Measurements from ENCODE around the gene CLN5. TPM values are rescaled to one million over a fixed set of nuclear protein-coding genes. Genes with fewer than 3 reads are reported as not detected.

CLN5 gene
- total and polyA plus RNA-seq, 2 of the 13 experiments (the other 11 are each of a cell fraction or from before 2014, with no cell fraction given), result 10.1 to 13.7 TPM

- TF ChIP-seq, protein P1, sequence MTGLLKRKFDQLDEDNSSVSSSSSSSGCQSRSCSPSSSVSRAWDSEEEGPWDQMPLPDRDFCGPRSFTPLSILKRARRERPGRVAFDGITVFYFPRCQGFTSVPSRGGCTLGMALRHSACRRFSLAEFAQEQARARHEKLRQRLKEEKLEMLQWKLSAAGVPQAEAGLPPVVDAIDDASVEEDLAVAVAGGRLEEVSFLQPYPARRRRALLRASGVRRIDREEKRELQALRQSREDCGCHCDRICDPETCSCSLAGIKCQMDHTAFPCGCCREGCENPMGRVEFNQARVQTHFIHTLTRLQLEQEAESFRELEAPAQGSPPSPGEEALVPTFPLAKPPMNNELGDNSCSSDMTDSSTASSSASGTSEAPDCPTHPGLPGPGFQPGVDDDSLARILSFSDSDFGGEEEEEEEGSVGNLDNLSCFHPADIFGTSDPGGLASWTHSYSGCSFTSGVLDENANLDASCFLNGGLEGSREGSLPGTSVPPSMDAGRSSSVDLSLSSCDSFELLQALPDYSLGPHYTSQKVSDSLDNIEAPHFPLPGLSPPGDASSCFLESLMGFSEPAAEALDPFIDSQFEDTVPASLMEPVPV (CRISPR knock-in tag; IDR thresholded peaks at IDR 0.05), result peak; percentile 39; the same call in 1 of the 2 replicates
- TF ChIP-seq PRMT3 (CRISPR knock-in tag; IDR thresholded peaks at IDR 0.05; ENCODE audit: borderline replicate concordance, low read depth), result peak; percentile 14; the same call in 1 of the 2 replicates
- TF ChIP-seq ZNF781 (CRISPR knock-in tag; IDR thresholded peaks at IDR 0.05; ENCODE audit: borderline replicate concordance, not compliant biosample characterization), result no peak
- TF ChIP-seq, protein P2, sequence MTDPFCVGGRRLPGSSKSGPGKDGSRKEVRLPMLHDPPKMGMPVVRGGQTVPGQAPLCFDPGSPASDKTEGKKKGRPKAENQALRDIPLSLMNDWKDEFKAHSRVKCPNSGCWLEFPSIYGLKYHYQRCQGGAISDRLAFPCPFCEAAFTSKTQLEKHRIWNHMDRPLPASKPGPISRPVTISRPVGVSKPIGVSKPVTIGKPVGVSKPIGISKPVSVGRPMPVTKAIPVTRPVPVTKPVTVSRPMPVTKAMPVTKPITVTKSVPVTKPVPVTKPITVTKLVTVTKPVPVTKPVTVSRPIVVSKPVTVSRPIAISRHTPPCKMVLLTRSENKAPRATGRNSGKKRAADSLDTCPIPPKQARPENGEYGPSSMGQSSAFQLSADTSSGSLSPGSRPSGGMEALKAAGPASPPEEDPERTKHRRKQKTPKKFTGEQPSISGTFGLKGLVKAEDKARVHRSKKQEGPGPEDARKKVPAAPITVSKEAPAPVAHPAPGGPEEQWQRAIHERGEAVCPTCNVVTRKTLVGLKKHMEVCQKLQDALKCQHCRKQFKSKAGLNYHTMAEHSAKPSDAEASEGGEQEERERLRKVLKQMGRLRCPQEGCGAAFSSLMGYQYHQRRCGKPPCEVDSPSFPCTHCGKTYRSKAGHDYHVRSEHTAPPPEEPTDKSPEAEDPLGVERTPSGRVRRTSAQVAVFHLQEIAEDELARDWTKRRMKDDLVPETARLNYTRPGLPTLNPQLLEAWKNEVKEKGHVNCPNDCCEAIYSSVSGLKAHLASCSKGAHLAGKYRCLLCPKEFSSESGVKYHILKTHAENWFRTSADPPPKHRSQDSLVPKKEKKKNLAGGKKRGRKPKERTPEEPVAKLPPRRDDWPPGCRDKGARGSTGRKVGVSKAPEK (CRISPR knock-in tag; IDR thresholded peaks at IDR 0.05; ENCODE audit: borderline replicate concordance), result 0 out of 2 replicates have a peak, but pooled peaks have one; percentile 54
- no peak for TF ChIP-seq ZGPAT (CRISPR knock-in tag; IDR thresholded peaks at IDR 0.05)
- 0 out of 2 replicates have a peak, but pooled peaks have one; percentile 36 for TF ChIP-seq ZNF337 (CRISPR knock-in tag; IDR thresholded peaks at IDR 0.05; ENCODE audit: borderline replicate concordance, low read depth)
- TF ChIP-seq ZNF768 (CRISPR knock-in tag; IDR thresholded peaks at IDR 0.05), result 0 out of 2 replicates have a peak, but pooled peaks have one; percentile 28
- peak; percentile 73 for TF ChIP-seq SAP130 (CRISPR knock-in tag; IDR thresholded peaks at IDR 0.05; ENCODE audit: low read depth)
- TF ChIP-seq MNT (IDR thresholded peaks at IDR 0.05), result peak; percentile 30; the same call in 1 of the 2 replicates
- TF ChIP-seq RBFOX2 (IDR thresholded peaks at IDR 0.05; ENCODE audit: low read depth, low read length), result peak; percentile 12; the same call in 1 of the 2 replicates
- TF ChIP-seq ZNF713 (CRISPR knock-in tag; IDR thresholded peaks at IDR 0.05), result 0 out of 2 replicates have a peak, but pooled peaks have one; percentile 45
- 0 out of 2 replicates have a peak, but pooled peaks have one; percentile 40 for TF ChIP-seq KDM3A (CRISPR knock-in tag; IDR thresholded peaks at IDR 0.05; ENCODE audit: low read depth)
- peak; percentile 65; the same call in 1 of the 2 replicates for TF ChIP-seq UBTF (CRISPR knock-in tag; IDR thresholded peaks at IDR 0.05)
- TF ChIP-seq SIX4 (CRISPR knock-in tag; IDR thresholded peaks at IDR 0.05), result no peak
- peak; percentile 19; the same call in 1 of the 2 replicates for TF ChIP-seq RXRA (CRISPR knock-in tag; IDR thresholded peaks at IDR 0.05)
- TF ChIP-seq HNF1B (CRISPR knock-in tag; IDR thresholded peaks at IDR 0.05), result 0 out of 2 replicates have a peak, but pooled peaks have one; percentile 33
Observed at GRCh38 chr13:77026255-77026860, 34.5 kb downstream of the CLN5 start (continued).

Data from HepG2 (cell line).